GM06990 (cell line): ENCODE results near the gene POLA1.

Experiments
- DNase-seq: peaks from one replicate; pipeline ENCODE4 v3.0.0-alpha.2; 2011; ENCODE audit not compliant: insufficient read length; ENCODE audit errors: extremely low read depth
- H3K27me3 ChIP-seq: replicated peaks from 2 replicates; pipeline ENCODE4 v1.6.0; 2011; ENCODE audit warnings: low read length; ENCODE audit not compliant: control insufficient read depth, insufficient read depth
- H3K36me3 ChIP-seq: 2 replicates; pipeline ENCODE4 v1.5.1; 2011; ENCODE audit warnings: low read length; ENCODE audit not compliant: control insufficient read depth, insufficient read depth
- H3K4me3 ChIP-seq: replicated peaks from 2 replicates; pipeline ENCODE4 v1.5.1; 2011; ENCODE audit warnings: low read depth, mild to moderate bottlenecking, control low read depth, low read length
- CTCF ChIP-seq: IDR thresholded peaks from 2 replicates; pipeline ENCODE4 v1.5.1; 2011; ENCODE audit warnings: low read length, control low read depth, mild to moderate bottlenecking, inconsistent platforms; ENCODE audit not compliant: insufficient read depth, poor library complexity, severe bottlenecking

POLA1 gene

GRCh38 chrX:25026576-25026975 lies 332.9 kb downstream of the POLA1 start:
- no peak for TF ChIP-seq CTCF
- no peak overlapping the region for H3K4me3 ChIP-seq
- H3K27me3 ChIP-seq: no peaks in the 10 kb centered on the region; the same call in none of the 2 replicates
- DNase-seq: no peak
- H3K36me3 ChIP-seq: no peaks in the 10 kb centered on the region

- Histone ChIP-seq H3K27me3 (no peaks in the 10 kb centered on the region), H3K36me3 (no peaks in the 10 kb centered on the region), H3K4me3 (no peak overlapping the region)
- no peak for TF ChIP-seq CTCF
- no peak for DNase-seq
Measured at GRCh38 chrX:25028726-25029125, 335.0 kb downstream of the POLA1 start.

- no peak for TF ChIP-seq CTCF
- Histone ChIP-seq H3K27me3 (no peaks in the 10 kb centered on the region), H3K4me3 (no peak overlapping the region), H3K36me3 (no peaks in the 10 kb centered on the region)
- DNase-seq: no peak
Measured at GRCh38 chrX:25029288-25029825, 335.6 kb downstream of the POLA1 start.

- no peak overlapping the region for H3K4me3 ChIP-seq
Measured at GRCh38 chrX:25034889-25035288, 341.2 kb downstream of the POLA1 start.

GRCh38 chrX:25039036-25039435 lies 345.3 kb downstream of the POLA1 start:
- TF ChIP-seq CTCF: no peak
- H3K27me3 ChIP-seq: no peaks in the 10 kb centered on the region
- no peak overlapping the region for H3K4me3 ChIP-seq
- H3K36me3 ChIP-seq: no peaks in the 10 kb centered on the region
- DNase-seq: no peak

More at GRCh38 chrX:25034889-25035288, 341.2 kb downstream of the POLA1 start:
- TF ChIP-seq CTCF: peak; percentile 22
- DNase-seq: no peak
- Histone ChIP-seq H3K27me3 (no peaks in the 10 kb centered on the region), H3K36me3 (no peaks in the 10 kb centered on the region)

- no peaks in the 10 kb centered on the region for H3K27me3 ChIP-seq
- TF ChIP-seq CTCF: no peak
Measured at GRCh38 chrX:25043192-25043591, 349.5 kb downstream of the POLA1 start.

More at GRCh38 chrX:25043192-25043591, 349.5 kb downstream of the POLA1 start:
- no peak for DNase-seq
- H3K4me3 ChIP-seq: no peak overlapping the region
- no peaks in the 10 kb centered on the region for H3K36me3 ChIP-seq
